Measurements from ENCODE around the gene TTC28.

DNA sequence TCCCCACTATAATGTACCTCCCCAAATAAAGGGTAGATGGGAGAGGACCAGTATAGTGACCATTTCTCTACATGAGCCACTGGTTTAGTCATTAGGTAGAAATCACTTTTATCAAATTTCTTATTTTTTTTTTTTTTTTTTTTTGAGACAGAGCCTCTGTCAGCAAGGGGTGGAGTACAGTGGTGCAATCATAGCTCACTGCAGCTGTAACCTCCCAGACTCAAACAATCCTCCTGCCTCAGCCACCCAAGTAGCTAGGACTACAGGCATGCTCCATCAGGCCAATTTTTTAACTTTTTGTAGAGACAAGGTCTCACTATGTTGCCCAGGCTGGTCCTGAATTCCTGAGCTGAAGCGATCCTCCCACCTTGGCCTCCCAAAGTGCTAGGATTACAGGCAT lies 322.4 kb downstream of the TTC28 start:
- TF ChIP-seq CTCF (IDR thresholded peaks at IDR 0.05) (no peak), POLR2A (IDR thresholded peaks at IDR 0.05) (no peak)

Measured in uterus (tissue), 2 donors.